Measurements from ENCODE around the gene SYCP1.
"Not testable (repeated sequence)": the region's sequence is repeated elsewhere in the genome, so short reads cannot be mapped to it uniquely, and the experiment has no call there.

SYCP1 gene

DNA sequence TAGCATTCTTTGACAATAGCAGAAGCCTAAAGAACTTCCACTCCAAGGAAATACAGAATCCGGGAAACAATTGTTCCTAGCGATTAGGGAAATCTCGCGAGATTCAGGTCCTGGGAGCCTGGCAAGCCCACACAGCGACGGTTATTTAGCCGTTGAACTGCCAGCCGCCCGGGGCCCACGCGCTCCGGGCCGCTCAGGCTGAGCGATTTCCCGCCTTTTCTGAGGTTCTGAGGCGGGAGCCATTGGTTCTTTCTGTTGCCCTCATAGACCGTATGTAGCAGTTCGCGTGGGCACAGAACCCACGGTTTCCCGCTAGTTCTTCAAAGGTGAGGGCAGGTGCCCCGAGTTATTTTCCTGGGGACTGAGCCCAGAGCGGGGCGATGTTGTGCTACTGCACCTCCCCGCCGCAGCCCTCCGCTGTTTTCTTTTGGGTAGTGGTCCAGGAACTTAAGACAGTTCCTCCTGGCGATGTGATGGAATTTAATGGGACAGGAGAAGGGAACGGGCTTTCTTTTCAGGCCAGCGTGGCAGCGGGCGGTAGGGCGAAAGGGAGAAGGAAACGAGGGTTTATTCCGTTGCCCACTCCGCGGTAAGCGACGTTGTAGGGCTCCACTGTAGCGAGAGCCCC lies at the start of gene SYCP1:
Gene SYCP1 (plus strand): TSS at position 171 of the 628 bp plus-strand sequence. CDS start 602 bp downstream, outside the sequence.
- no peak for DNase-seq (ENCODE audit: extremely low read depth, low read depth)
- TF ChIP-seq, protein P1, sequence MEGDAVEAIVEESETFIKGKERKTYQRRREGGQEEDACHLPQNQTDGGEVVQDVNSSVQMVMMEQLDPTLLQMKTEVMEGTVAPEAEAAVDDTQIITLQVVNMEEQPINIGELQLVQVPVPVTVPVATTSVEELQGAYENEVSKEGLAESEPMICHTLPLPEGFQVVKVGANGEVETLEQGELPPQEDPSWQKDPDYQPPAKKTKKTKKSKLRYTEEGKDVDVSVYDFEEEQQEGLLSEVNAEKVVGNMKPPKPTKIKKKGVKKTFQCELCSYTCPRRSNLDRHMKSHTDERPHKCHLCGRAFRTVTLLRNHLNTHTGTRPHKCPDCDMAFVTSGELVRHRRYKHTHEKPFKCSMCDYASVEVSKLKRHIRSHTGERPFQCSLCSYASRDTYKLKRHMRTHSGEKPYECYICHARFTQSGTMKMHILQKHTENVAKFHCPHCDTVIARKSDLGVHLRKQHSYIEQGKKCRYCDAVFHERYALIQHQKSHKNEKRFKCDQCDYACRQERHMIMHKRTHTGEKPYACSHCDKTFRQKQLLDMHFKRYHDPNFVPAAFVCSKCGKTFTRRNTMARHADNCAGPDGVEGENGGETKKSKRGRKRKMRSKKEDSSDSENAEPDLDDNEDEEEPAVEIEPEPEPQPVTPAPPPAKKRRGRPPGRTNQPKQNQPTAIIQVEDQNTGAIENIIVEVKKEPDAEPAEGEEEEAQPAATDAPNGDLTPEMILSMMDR (IDR thresholded peaks at IDR 0.05; ENCODE audit: low read depth, low read length): no peak

DNA sequence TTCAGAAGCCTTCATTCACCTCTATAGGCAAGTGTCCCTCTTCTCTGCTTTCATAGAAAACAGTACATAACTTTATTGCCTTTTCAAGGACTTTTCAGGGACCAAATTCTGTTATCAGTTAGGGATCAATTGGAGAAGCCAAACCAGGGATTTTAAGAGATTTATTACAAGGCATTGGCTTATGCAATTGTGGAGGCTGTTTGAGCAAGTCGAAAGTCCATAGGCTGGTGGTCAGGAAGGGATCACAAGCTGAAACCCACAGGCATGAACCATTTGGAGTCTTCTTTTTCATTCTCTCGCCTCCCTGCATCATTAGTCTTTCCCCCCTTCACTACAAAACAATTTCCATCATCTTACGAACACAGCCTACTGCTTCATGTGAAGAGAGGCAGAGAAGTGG lies 34.8 kb upstream of the SYCP1 start:
- TF ChIP-seq, protein P1 (IDR thresholded peaks at IDR 0.05; ENCODE audit: low read depth, low read length): no peak
- no peak for DNase-seq (ENCODE audit: extremely low read depth, low read depth)

DNA sequence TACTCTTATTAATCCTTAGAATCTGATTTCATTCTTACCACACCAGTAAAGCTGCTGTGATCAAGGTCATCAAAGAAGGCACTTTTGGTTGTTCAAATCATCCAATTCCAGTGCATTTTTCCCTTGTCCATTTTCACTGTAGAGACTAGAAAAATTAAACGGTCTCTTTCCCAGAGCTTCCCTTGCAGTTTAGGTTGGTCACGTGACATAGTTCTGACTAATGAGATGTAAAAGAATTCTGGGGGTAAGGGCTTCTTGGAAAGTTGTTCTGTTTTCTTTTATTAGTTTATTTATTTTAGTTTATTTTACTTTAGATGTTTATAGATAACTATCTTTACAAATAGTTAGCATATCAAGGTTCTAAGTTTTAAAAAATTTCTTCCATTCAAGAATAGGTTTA lies 34.3 kb upstream of the SYCP1 start:
- DNase-seq (ENCODE audit: extremely low read depth, low read depth): no peak
- TF ChIP-seq, protein P1 (IDR thresholded peaks at IDR 0.05; ENCODE audit: low read depth, low read length): no peak

DNA sequence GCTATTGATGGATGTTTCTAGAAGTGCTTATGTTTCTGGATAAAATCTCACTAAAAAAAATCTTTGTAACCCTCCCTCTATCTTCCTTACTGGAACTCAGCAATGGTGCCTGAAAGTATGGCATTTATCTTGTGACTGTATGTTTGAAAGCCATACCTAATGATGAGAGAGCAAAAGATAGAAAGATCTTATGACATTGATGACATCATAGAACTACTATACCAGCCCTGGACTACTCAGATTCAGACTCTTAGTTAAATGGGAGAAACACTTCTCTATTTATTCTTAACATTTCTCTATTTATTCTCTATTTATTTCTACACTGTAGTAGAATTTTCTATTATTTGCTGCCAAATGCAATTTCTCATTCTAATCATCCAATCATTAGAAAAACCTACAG lies 32.7 kb upstream of the SYCP1 start:
- no peak for DNase-seq (ENCODE audit: extremely low read depth, low read depth)
- TF ChIP-seq, protein P1 (IDR thresholded peaks at IDR 0.05; ENCODE audit: low read depth, low read length): no peak

- no peak for DNase-seq (ENCODE audit: extremely low read depth, low read depth)
Measured at GRCh38 chr1:114828251-114828650, 26.4 kb upstream of the SYCP1 start.

DNA sequence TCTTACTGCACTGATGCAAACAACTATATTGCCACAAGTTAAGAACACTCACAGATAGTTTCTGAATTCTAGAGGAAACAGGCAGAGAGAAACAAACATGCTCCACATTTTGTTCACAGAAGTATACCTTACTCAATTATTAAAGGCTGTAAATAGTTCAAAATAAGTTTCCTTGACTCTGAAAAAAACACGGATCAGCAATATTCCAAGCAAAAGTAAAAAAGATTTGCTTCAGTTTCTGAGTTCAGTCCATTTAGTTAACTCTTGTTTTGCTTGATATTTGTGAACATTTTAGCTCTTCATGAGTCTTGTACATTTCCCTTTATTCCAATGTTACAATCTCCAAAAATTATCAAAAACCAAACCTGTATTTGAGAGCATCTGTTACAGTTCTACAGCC lies 24.6 kb upstream of the SYCP1 start:
- not testable (repeated sequence) for DNase-seq (ENCODE audit: extremely low read depth, low read depth)

More at GRCh38 chr1:114828251-114828650, 26.4 kb upstream of the SYCP1 start:
- TF ChIP-seq, protein P1 (IDR thresholded peaks at IDR 0.05; ENCODE audit: low read depth, low read length): no peak

DNA sequence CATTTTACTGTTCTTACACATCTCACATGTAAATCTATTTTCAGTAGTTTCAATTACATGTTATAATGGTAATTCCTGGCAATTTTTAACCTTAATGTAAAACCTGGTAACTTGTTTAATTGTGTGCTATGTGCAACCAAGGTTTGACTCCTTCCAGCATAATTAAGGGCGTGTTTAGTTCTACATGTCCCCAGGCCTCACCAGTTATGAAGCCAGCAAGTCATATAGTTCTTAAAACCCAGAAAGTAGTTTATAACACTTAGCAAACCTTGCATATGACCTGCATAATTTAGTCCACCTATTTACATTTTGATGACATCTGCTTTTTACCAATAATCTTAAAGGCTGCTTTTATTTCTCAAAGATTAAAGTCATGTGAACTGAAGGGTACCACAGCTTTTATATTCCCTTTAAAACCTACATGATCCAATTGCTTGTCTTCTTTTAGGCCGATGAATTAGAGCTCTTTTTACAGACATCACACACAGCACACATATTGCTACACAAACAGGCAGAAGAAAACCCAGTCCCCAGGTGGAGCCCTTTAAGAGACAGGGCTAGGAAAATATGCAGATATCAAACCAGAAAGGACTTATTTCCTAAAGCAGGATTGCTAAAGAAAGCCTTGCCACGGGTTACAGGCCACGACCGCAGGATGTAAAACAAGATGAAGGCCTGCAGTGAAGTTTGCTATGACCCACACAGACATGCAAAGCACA lies 23.2 kb upstream of the SYCP1 start:
- TF ChIP-seq, protein P1 (IDR thresholded peaks at IDR 0.05; ENCODE audit: low read depth, low read length): no peak
- no peak for DNase-seq (ENCODE audit: extremely low read depth, low read depth)
